Endothelial cell (in vitro differentiated cells): ENCODE data around the gene CWF19L1. TPM values are rescaled to one million over a fixed set of nuclear protein-coding genes. Genes with fewer than 3 reads are reported as not detected.

Source experiments
- DNase-seq: peaks from one replicate; pipeline ENCODE4 v3.0.0; 2021; ENCODE audit warnings: low spot score
- H3K27ac Mint-ChIP-seq: one replicate; pipeline ENCODE4 v1.8.0; 2021; ENCODE audit warnings: mixed read lengths, inconsistent platforms; ENCODE audit not compliant: unreplicated experiment
- H3K27me3 Mint-ChIP-seq: one replicate; pipeline ENCODE4 v1.8.0; 2021; ENCODE audit warnings: mild to moderate bottlenecking, moderate library complexity, mixed read lengths, inconsistent platforms; ENCODE audit not compliant: unreplicated experiment
- H3K36me3 Mint-ChIP-seq: one replicate; pipeline ENCODE4 v1.8.0; 2021; ENCODE audit warnings: mild to moderate bottlenecking, low read depth, mixed read lengths, inconsistent platforms; ENCODE audit not compliant: unreplicated experiment
- H3K4me1 Mint-ChIP-seq: one replicate; pipeline ENCODE4 v1.8.0; 2021; ENCODE audit warnings: mild to moderate bottlenecking, mixed read lengths, inconsistent platforms; ENCODE audit not compliant: unreplicated experiment
- H3K4me3 Mint-ChIP-seq: one replicate; pipeline ENCODE4 v1.8.0; 2021; ENCODE audit warnings: mild to moderate bottlenecking, mixed read lengths, inconsistent platforms; ENCODE audit not compliant: unreplicated experiment
- H3K9me3 Mint-ChIP-seq: one replicate; pipeline ENCODE4 v1.8.0; 2021; ENCODE audit warnings: mixed read lengths, inconsistent platforms; ENCODE audit not compliant: unreplicated experiment
- CTCF ChIP-seq: fragments of 200-600 bp; sonication (generic); IDR thresholded peaks from one replicate; pipeline ENCODE4 v1.5.0; 2021; ENCODE audit warnings: antibody characterized with exemption; ENCODE audit not compliant: unreplicated experiment
- total RNA-seq: library from RNA; stranded (reverse); fragmentation: NEBNext Ultra II Directional; extraction: Animal tissue kit (Norgen Biotek cat#: 25700); gene quantifications from one replicate; pipeline ENCODE4 v1.2.1, GENCODE V29; 2021; ENCODE audit not compliant: unreplicated experiment

CWF19L1 gene
- total RNA-seq, 1 donor from 2014 or later: 24.7 TPM

- Mint-ChIP-seq H3K27ac (no peak overlapping the region), H3K4me1 (no peaks in the 10 kb centered on the region), H3K4me3 (no peak overlapping the region), H3K27me3 (no peaks in the 10 kb centered on the region), H3K36me3 (peaks cover 3% of the 10 kb centered on the region), H3K9me3 (no peaks in the 10 kb centered on the region)
- TF ChIP-seq CTCF: no peak
- no peak for DNase-seq
Measured at GRCh38 chr10:100209303-100209702, 58.1 kb downstream of the CWF19L1 start.

- Mint-ChIP-seq H3K4me1 (no peaks in the 10 kb centered on the region), H3K36me3 (peaks cover 8% of the 10 kb centered on the region), H3K4me3 (no peak overlapping the region), H3K27ac (no peak overlapping the region), H3K27me3 (no peaks in the 10 kb centered on the region), H3K9me3 (no peaks in the 10 kb centered on the region)
- DNase-seq: no peak
- no peak for TF ChIP-seq CTCF
Measured at GRCh38 chr10:100208276-100208675, 59.2 kb downstream of the CWF19L1 start.

- no peak for TF ChIP-seq CTCF
- Mint-ChIP-seq H3K4me3 (no peak overlapping the region), H3K36me3 (peaks cover 8% of the 10 kb centered on the region), H3K27ac (no peak overlapping the region), H3K9me3 (no peaks in the 10 kb centered on the region), H3K4me1 (no peaks in the 10 kb centered on the region), H3K27me3 (no peaks in the 10 kb centered on the region)
- DNase-seq: no peak
Measured at GRCh38 chr10:100204370-100204769, 63.1 kb downstream of the CWF19L1 start.

GRCh38 chr10:100201549-100201948 lies 65.9 kb downstream of the CWF19L1 start:
- Mint-ChIP-seq H3K27ac (no peak overlapping the region), H3K9me3 (no peaks in the 10 kb centered on the region), H3K4me3 (no peak overlapping the region), H3K27me3 (no peaks in the 10 kb centered on the region), H3K36me3 (peaks cover 12% of the 10 kb centered on the region), H3K4me1 (no peaks in the 10 kb centered on the region)
- no peak for DNase-seq
- TF ChIP-seq CTCF: no peak

GRCh38 chr10:100194711-100195110 lies 72.7 kb downstream of the CWF19L1 start:
- Mint-ChIP-seq H3K27me3 (no peaks in the 10 kb centered on the region), H3K4me3 (no peak overlapping the region), H3K9me3 (no peaks in the 10 kb centered on the region), H3K27ac (no peak overlapping the region), H3K4me1 (peaks cover 7% of the 10 kb centered on the region), H3K36me3 (peaks cover 12% of the 10 kb centered on the region)
- no peak for TF ChIP-seq CTCF
- no peak for DNase-seq
